Central memory CD8-positive, alpha-beta T cell (primary cell): Measurements from ENCODE around the gene MPLKIP.
"Not testable (repeated sequence)": the region's sequence is repeated elsewhere in the genome, so short reads cannot be mapped to it uniquely, and the experiment has no call there.

Experiments
- ATAC-seq: fragments of 150-1000 bp; cut with Tn5 transposase; replicated peaks from 2 replicates; pipeline ENCODE4 v1.10.0; 2022; ENCODE audit warnings: mild to moderate bottlenecking, moderate FRiP score, moderate number of reproducible peaks; ENCODE audit not compliant: poor library complexity, severe bottlenecking; ENCODE audit errors: extremely low read depth
- DNase-seq, 2 donors: peaks; one replicate each; pipeline ENCODE4 v3.0.0; 2021; ENCODE audit warnings: low spot score in 2 of 2
- H3K27ac Mint-ChIP-seq: one replicate; pipeline ENCODE4 v1.8.0; 2022; ENCODE audit warnings: low read depth, mild to moderate bottlenecking, moderate library complexity, mixed read lengths
- H3K27me3 Mint-ChIP-seq: one replicate; pipeline ENCODE4 v1.8.0; 2022; ENCODE audit warnings: mixed read lengths
- H3K36me3 Mint-ChIP-seq: one replicate; pipeline ENCODE4 v1.8.0; 2022; ENCODE audit warnings: mild to moderate bottlenecking, moderate library complexity, mixed read lengths; ENCODE audit not compliant: insufficient read depth
- H3K4me1 Mint-ChIP-seq: one replicate; pipeline ENCODE4 v1.8.0; 2022; ENCODE audit warnings: mixed read lengths
- H3K4me3 Mint-ChIP-seq: one replicate; pipeline ENCODE4 v1.8.0; 2022; ENCODE audit warnings: mild to moderate bottlenecking, moderate library complexity, mixed read lengths
- H3K9me3 Mint-ChIP-seq: one replicate; pipeline ENCODE4 v1.8.0; 2022; ENCODE audit warnings: mixed read lengths

The MPLKIP gene

DNA sequence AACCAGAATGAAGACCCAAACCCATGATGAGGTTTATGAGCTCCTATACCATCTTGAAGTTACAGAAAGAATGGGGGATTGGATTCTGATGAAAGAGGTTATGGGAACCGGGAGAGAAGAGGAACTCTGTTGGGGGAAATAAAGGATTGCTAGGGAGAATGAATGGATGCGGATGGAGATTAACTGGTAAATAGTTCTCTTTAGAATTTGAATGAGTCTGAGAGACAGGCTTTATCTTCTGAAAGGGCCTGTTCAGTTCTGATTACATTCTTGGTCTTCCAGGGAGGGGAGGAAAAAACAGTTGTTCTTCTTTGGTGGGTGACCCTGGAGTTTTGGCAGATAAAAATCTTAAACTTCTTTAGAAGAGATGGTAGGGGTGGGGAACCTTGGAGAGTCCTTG is 14.2 kb upstream of the MPLKIP start:
- Mint-ChIP-seq H3K36me3 (peaks cover 3% of the 10 kb centered on the region), H3K9me3 (no peaks in the 10 kb centered on the region), H3K27me3 (peaks cover 61% of the 10 kb centered on the region), H3K4me3 (no peak overlapping the region), H3K27ac (no peak overlapping the region), H3K4me1 (no peaks in the 10 kb centered on the region)
- ATAC-seq (no peak), DNase-seq (no peak)

DNA sequence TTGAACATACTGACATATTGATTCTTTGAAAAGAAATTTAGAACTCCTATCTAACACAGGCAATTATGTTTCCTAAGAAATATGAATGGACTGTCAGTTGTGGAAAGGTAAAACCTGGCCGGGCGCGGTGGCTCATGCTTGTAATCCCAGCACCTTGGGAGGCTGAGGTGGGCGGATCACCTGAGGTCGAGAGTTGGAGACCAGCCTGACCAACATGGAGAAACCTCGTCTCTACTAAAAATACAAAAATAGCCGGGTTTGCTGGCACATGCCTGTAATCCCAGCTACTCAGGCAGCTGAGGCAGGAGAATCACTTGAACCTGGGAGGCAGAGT is 13.8 kb upstream of the MPLKIP start:
- not testable (repeated sequence) for H3K36me3 Mint-ChIP-seq, H3K9me3 Mint-ChIP-seq, DNase-seq, H3K4me1 Mint-ChIP-seq, H3K4me3 Mint-ChIP-seq, ATAC-seq, H3K27ac Mint-ChIP-seq
- H3K27me3 Mint-ChIP-seq, result peaks cover 65% of the 10 kb centered on the region

DNA sequence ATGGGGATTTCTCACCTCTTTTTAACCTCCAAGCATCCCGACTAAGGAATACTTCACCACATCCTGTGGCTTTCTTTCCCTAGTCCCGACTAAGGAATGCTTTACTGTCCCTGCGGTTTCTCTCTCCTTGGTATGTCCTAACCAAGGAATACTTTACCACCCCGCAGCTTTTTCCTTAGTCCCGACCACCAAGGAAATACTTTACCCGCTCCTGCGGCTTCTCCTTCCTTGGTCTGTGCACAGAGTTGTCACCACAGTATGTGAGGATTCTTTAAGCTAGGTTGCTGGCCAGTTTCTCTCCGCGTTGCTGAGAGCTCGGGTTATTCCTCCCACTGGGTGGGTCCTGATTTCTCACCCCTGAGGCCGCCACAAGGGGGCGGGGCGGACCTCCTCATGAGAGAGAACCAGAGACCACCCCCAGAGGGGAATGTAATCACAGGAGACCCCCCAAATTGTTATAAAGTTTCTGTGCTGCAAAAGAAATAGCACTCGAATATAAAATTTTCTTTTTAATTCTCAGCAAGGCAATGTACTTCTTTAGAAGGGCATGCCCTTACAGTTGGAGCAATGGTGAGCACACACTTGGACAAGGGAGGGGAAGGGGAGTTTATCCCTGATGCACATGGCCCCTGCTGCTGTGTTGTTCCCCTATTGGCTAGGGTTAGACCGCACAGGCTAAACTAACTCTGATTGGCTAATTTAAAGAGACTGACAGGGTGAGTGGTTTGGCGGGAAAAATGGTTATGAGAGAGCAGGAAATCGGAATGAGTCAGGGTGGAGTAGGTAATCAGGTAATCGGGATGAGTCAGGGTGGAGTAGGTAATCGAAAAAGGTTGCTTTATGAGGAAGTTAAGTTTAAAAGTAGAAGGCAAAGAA is 13.2 kb upstream of the MPLKIP start:
- DNase-seq (no peak), ATAC-seq (no peak)
- Mint-ChIP-seq H3K27ac (no peak overlapping the region), H3K36me3 (peaks cover 3% of the 10 kb centered on the region), H3K4me3 (no peak overlapping the region), H3K9me3 (no peaks in the 10 kb centered on the region), H3K4me1 (no peaks in the 10 kb centered on the region), H3K27me3 (peaks cover 68% of the 10 kb centered on the region)

DNA sequence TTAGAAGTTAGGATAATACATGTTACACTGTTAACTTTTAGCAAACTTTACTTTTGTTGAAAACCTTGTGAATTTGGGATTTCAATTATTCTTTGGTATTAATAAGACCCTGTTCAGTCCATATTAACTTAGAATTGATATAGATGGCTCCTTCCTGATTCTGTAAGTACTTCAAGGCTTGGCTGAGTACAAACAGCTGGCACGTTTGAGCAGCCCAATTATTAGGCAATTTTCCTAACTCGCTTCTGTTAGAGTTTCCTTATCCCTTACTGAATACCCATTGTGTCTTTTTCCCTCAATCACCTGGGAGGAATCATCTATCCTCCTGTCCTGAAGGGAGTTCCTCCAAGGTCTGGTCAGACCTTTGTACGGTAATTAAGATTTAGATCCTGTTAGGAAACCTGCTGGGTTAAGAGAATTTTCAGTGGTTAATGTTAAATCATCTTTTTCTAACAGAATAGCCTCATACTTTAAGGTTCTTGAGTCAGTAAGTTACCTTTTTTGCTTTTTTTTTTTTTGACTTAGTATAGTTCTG is 11.2 kb upstream of the MPLKIP start:
- H3K4me3 Mint-ChIP-seq, H3K9me3 Mint-ChIP-seq, ATAC-seq, H3K27ac Mint-ChIP-seq, DNase-seq, H3K36me3 Mint-ChIP-seq, H3K4me1 Mint-ChIP-seq: not testable (repeated sequence)
- H3K27me3 Mint-ChIP-seq, result peaks cover 72% of the 10 kb centered on the region

DNA sequence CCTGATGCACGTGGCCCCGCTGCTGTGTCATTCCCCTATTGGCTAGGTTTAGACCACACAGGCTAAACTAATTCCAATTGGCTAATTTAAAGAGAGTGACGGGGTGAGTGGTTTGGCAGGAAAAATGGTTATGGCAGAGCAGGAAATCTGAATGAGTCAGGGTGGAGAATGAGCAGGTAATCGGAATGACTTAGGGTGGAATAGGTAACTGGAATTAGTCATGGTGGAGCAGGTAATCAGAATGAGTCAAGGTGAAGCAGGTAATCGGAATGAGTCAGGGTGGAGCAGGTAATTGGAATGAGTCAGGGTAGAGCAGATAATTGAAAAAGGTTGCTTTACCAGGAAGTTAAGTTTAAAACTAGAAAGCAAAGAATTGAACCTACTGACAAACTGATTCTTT is 7.5 kb upstream of the MPLKIP start:
- not testable (repeated sequence) for H3K4me3 Mint-ChIP-seq, H3K9me3 Mint-ChIP-seq, H3K36me3 Mint-ChIP-seq, ATAC-seq, DNase-seq, H3K4me1 Mint-ChIP-seq, H3K27ac Mint-ChIP-seq
- H3K27me3 Mint-ChIP-seq, result peaks cover 44% of the 10 kb centered on the region

DNA sequence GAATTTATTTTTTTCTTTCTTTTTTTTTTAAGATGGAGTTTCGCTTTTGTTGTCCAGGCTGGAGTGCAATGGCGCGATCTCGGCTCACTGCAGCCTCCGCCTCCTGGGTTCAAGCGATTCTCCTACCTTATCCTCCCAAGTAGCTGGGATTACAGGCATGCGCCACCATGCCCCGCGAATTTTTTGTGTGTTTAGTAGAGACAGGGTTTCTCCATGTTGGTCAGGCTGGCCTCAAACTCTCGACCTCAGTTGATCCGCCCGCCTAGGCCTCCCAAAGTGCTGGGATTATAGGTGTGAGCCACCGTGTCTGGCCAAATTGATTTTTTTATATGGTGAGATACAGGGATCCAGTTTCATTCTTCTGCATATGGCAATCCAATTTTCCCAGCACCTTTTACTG is 5.5 kb upstream of the MPLKIP start:
- H3K27ac Mint-ChIP-seq, result not testable (repeated sequence)

DNA sequence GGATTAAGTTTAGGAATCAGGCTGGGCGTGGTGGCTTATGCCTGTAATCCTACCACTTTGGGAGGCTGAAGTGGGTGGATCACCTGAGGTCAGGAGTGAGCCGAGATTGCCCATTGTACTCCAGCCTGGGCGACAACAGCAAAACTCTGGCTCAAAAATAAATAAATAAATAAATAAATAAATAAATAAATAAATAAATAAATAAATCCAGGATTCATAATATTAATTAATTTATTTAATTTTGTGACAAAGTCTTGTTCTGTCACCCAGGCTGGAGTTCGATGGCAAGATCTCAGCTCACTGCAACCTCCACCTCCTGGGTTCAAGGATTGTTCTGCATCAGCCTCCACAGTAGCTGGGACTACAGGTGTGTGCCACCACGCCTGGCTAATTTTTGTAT is 4.6 kb upstream of the MPLKIP start:
- peaks cover 20% of the 10 kb centered on the region for H3K27me3 Mint-ChIP-seq
- H3K4me1 Mint-ChIP-seq, result no peaks in the 10 kb centered on the region
- H3K27ac Mint-ChIP-seq, result no peak overlapping the region
- no peak overlapping the region for H3K4me3 Mint-ChIP-seq
- no peak for ATAC-seq
- no peak for DNase-seq
- H3K9me3 Mint-ChIP-seq, result no peaks in the 10 kb centered on the region
- H3K36me3 Mint-ChIP-seq, result peaks cover 6% of the 10 kb centered on the region

More for the DNA sequence above, 5.5 kb upstream of the MPLKIP start:
- H3K4me1 Mint-ChIP-seq, H3K9me3 Mint-ChIP-seq, DNase-seq, H3K4me3 Mint-ChIP-seq, H3K36me3 Mint-ChIP-seq, ATAC-seq: not testable (repeated sequence)
- H3K27me3 Mint-ChIP-seq, result peaks cover 25% of the 10 kb centered on the region

DNA sequence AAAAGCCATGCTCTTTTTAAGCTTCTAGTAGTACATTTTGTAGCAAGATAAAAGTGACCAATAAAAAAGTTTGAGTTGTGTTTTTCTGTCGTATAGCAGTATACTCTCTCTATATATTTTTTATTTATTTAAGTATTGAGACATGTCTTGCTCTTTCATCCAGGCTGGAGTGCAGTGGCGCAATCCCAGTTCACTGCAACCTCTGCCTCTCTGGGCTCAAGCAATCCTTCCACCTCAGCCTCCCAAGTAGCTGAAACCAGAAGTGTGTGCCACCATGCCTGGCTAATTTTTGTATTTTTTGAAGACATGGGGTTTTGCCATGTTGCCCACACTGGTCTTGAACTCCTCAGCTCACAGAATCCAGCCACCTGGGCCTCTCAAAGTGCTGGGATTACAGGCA is 3.1 kb upstream of the MPLKIP start:
- no peak for ATAC-seq
- H3K27me3 Mint-ChIP-seq, result peaks cover 10% of the 10 kb centered on the region
- H3K4me1 Mint-ChIP-seq, result peaks cover 1% of the 10 kb centered on the region
- H3K9me3 Mint-ChIP-seq, result no peaks in the 10 kb centered on the region
- no peak overlapping the region for H3K4me3 Mint-ChIP-seq
- H3K36me3 Mint-ChIP-seq, result peaks cover 12% of the 10 kb centered on the region
- DNase-seq, result no peak
- H3K27ac Mint-ChIP-seq, result no peak overlapping the region

DNA sequence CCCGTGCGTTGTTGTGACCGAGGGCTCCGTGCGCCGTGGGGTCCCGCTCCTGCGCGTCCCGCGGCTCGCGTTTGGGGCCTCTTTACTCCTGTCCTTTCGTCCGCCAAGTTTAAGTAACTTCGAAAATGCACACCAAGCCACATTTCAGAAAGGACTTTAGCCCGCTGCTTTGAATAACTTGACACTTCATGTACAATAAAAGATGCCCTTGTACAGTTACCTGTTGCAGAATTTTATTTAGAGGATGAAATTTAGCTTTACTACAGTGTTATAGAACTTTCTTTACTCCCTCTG is 842 bp upstream of the MPLKIP start:
- Mint-ChIP-seq H3K4me1 (peaks cover 10% of the 10 kb centered on the region), H3K4me3 (peak overlapping the region; percentile 92), H3K27me3 (no peaks in the 10 kb centered on the region), H3K9me3 (no peaks in the 10 kb centered on the region), H3K27ac (no peak overlapping the region), H3K36me3 (peaks cover 14% of the 10 kb centered on the region)
- ATAC-seq, result no peak
- no peak for DNase-seq

DNA sequence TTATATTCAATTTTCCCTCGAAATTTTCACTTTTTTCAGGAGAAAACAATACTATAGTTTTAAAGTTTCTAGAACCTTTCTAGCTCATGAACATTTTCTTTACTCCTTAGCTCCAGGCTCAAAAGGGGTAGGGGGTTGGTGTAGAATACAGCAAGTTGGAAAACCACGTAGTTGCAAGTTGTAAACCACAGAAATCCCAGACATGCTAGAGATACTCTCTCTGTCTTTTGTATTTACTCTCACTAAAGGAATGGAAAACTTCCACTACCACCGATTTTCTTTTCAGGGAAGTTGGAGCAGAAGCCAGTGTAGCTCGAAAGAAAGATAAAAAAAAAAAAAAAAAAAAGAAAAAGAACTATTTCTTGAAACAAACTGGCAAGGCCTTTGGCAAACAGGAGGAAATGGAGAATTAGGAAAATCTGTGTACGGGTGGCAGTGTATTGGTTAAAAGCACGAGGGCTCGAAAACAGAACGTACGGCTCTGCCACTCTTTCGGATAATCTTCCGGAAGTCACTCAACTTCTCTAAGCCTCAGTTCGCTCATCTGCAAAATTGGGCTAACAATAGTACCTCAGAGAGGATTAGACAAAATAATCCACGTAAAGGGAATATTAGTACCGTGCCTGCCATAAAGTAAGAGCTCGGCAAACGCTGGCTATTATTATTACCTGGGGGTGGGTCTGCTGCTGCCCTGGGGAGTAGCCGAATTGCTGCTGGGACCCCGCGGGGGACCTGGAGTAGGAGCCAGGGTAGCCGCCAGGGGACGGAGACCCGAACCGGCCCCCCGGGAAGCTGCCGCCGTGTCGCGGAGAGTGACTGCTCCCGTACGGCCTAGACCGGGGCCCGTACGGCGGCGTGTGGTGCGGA is 628 bp downstream of the MPLKIP start:
- Mint-ChIP-seq H3K9me3 (no peaks in the 10 kb centered on the region), H3K27me3 (no peaks in the 10 kb centered on the region), H3K4me3 (peak overlapping the region; percentile 92), H3K36me3 (peaks cover 14% of the 10 kb centered on the region), H3K4me1 (peaks cover 15% of the 10 kb centered on the region), H3K27ac (peak overlapping the region; percentile 84)
- peak; percentile 55 for ATAC-seq
- DNase-seq, result no peak

DNA sequence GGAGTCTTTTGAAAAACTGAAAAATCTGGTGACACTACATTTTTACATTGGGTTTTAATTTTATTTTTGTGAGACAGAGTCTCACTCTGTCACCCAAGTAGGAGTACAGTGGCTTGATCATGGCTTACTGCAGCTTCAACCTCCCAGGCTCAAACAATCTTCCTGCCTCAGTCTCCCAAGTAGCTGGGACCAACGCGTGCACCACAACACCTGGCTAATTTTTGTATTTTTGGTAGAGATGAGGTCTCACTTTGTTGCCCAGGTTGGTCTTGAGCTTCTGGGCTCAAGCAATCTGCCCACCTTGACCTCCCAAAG is 11.5 kb downstream of the MPLKIP start:
- no peak for ATAC-seq
- peaks cover 3% of the 10 kb centered on the region for H3K4me1 Mint-ChIP-seq
- H3K4me3 Mint-ChIP-seq, result no peak overlapping the region
- H3K27me3 Mint-ChIP-seq, result no peaks in the 10 kb centered on the region
- no peaks in the 10 kb centered on the region for H3K9me3 Mint-ChIP-seq
- H3K27ac Mint-ChIP-seq, result no peak overlapping the region
- no peak for DNase-seq
- peaks cover 3% of the 10 kb centered on the region for H3K36me3 Mint-ChIP-seq

DNA sequence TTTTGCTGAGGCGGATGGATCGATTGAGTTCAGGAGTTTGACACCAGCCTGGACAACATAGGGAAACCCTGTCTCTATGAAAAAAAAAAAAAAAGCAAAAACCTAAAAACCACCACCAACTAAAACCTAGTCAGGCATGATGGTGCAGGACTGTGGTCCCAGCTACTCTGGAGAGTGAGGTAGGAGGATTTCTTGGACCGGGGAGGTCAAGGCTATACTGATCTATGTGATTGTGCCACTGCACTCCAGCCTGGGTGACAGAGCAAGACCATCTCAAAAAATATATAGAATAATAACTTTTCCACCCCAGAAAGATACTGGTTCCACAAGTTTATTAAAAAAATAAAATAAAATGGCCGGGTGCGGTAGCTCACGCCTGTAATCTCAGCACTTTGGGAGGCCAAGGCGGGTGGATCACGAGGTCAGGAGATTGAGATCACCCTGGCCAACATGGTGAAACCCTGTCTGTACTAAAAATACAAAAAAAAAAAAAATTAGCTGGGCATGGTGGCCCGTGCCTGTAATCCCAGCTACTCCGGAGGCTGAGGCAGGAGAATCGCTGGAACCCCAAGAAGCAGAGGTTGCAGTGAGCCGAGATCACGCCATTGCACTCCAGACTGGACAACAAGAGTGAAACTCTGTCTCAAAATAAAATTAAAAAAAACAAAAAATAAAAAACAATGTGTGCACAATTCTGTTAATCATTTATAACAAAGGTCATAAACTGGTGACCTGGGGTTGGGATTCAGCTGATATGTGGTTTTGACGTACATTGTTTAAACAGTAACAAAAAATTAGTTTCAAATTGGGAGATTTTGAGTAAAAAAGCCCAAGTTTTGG is 12.1 kb downstream of the MPLKIP start:
- not testable (repeated sequence) for H3K27me3 Mint-ChIP-seq, H3K27ac Mint-ChIP-seq, H3K4me3 Mint-ChIP-seq, H3K4me1 Mint-ChIP-seq, DNase-seq, H3K36me3 Mint-ChIP-seq, ATAC-seq, H3K9me3 Mint-ChIP-seq
